GM20431 (cell line): Measurements from ENCODE around the gene NUCB1.
"Not testable (repeated sequence)": the region's sequence is repeated elsewhere in the genome, so short reads cannot be mapped to it uniquely, and the experiment has no call there.

Source experiments
- in situ Hi-C: fragments of 300-500 bp; cut with MseI, MboI; formaldehyde crosslinking; loops from one replicate; pipeline ENCODE4 v1.15.0; 2020; ENCODE audit warnings: low sequenced_read_pairs; ENCODE audit not compliant: unreplicated experiment

Gene NUCB1

DNA sequence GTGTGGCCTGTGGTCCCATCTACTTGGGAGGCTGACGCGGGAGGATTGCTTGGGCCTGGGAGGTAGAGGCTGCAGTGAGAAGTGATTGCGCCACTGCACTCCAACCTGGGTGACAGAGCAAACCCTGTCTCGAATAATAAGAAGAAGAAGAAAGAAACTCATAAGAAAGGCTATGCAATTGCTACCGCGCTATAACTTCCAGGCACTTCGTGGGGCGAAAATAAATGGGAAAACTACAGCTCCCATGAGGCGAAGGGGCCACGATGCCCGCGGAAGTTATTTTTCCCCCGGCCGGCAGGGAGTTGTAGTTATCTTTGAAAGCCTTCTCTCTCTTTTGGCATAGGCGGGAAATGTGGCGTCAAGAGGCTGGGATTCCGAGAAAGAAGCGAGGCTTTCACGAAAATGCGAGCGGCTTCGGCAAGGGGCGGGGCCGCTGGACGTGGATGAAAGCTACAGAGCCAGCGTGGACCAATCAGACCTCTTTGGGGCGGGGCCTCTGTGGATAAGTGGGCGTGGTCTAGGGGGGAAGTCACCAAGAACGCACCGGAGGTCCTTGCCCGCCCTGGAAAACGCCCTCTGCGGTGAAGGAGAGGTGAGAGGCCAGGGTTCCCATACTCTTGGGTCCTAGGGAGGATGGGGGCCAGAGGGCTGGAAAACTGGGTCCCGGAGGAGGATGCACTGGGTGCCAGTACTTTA lies at the start of gene NUCB1:
Gene NUCB1, plus strand, starts transcription at position 532 of the 696 bp plus-strand sequence. CDS start 485 bp downstream, outside the sequence.
- in situ Hi-C loops: no loop called here

DNA sequence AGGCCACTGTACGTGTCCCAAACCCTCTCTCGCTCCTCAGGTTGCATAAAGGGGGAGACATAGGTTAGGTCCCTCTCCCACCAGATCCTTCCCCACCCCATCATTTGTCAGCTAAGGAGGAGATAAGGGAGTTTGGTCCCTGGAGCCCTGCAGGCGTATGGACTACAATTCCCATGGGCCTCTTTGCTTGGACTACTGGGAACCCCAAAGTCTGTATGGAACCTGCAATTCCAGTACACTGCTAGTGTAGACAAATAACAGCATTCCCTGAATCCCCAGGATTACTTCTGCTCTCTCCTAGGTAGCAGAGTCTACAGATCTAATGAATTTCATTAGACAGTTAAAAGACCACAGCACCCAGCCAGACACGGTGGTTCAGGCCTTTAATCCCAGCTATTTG lies 47.8 kb upstream of the NUCB1 start:
- in situ Hi-C loops: no loop called here

- in situ Hi-C loops: no loop called here
These were observed 46.6 kb upstream of the NUCB1 start for GRCh38 chr19:48853483-48853882.

GRCh38 chr19:48854103-48854502 lies 46.0 kb upstream of the NUCB1 start:
- in situ Hi-C loops: no loop called here

DNA sequence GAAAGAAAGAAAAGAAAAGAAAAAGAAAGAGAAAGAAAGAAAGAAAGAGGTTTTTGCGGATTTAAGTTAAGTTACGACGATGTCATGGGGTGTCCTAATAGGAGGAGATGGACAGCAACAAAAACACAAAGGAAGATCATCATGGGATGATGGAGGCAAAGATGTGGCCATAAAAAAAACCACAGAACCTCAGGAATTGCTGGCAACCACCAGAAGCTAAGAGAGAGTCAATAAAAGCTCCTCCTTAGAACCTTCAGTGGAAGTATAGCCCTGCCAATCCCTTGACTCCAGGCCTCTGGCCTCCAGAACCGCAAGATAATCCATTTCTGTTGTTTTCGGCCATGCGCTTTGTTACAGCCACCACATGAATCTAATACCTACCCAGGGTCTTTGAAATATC lies 43.2 kb upstream of the NUCB1 start:
- in situ Hi-C loops: no loop called here

- in situ Hi-C loops: no loop called here
These were observed 41.0 kb upstream of the NUCB1 start for GRCh38 chr19:48858984-48859710.

DNA sequence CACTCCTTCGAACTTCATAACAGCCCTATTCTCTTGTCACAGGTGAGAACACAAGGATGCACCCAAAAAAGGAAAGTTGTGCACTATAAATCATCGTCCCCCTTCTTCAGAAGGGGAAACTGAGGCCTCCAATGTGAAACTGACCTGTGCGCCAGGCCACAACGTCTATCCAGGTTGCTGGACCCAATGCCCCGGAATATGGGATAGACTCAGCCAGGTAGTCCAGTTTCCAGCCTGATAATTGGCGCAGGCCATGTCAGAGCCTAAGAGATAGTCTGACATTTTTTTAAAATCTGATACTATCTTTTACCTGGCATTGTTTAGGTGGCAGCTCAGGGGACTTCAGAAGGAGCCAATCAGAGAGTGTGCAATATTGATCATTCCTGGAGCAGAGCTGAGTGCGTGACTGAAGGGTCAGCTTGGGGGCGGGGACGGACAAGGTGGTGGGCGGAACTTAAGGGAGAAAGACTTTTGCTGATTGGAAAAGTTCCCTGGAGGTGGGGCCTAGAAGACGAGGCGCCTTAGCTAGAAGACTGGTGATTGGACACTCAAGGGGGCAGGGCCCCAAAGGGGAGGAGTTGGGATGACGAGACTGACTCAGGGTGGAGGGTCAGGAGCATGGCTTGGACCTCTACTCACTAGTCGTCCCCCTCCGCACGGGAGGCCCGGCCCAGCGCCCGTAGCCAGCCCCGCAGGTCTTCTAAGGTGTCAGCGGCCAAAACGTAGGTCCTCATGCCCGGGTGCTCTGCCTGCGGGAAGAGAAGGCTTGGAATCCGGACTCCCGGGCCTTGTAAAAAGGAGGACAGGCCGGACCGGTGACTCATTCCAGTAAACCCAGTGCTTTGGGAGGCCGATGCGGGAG lies 40.2 kb upstream of the NUCB1 start:
- in situ Hi-C loops: no loop called here

DNA sequence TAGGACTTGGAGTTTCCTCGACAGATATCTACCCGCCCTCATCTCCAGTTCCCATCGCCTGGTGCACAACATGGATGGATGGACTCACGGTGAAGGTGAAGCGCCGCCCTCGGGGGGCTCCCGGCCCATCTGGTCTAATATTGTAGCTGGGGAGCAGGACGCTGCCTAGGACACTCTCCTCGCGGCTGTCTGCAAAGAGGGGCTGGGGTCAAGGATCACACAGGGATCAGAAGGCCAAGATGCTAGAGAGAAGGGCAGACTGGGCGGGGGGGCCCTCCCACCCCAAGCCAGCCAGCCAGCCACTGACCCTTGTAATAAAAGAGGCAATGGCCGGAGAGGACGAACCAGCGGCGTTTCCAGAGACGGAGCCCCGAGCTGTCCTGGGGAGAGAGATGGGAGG lies 38.8 kb upstream of the NUCB1 start:
- in situ Hi-C loops: no loop called here

DNA sequence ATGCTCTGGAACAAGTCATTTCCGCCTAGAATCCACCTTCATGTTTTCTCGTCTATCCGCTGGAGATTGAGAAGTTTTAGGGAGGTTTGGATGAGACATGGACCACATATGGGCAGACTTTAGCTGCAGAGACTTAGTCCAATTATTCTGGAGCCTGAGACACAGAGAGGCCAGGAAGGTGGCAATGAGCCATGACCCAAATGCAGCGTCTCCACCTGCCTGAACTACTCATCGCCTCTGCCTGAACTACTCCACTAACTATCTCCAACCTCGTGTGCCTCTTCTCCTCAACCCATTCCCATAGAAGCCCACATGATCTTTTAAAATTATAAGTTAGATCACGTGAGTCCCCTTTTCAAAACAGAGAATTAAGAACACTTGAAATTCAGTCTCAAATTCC lies 37.3 kb upstream of the NUCB1 start:
- in situ Hi-C loops: no loop called here

DNA sequence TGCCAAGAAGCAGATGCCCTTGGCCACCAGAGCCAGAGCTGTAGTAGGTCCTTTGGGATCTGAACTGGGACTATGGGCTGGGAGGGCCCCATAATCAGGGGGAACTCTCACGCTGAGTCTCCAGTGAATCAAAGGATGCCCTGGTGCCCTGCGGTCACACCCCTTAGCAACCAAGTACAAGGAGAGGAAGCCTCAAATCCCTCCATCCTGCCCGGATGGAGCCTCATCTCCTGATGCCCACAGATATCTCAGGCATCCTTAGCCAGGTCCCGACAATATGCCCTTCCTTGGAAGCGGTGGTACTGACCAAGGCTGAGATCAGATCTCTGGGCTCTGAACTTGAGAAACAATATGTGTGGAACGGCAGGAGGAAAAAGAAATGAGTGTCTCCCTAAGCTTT lies 33.4 kb upstream of the NUCB1 start:
- in situ Hi-C loops: no loop called here

GRCh38 chr19:48867123-48867745 lies 32.9 kb upstream of the NUCB1 start:
- in situ Hi-C loops: no loop called here

DNA sequence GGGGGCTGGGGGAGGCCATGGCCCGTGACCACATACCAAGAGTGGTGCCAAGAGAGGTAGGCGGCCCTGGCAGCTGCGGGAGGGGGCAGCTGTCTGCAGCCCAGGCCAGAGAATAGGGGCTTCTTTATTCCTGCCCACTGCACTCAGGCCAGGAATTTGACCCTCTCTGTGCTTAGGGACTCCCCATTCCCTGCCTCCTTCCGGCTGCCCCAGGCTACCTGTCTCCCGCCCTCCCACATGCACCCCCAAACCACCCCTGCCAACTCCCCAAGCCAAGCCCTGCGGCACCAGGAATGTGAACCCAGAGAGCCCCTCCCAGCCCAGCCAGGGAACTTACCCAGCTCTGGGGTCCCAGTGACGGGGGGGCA lies 32.4 kb upstream of the NUCB1 start:
- in situ Hi-C loops: no loop called here

DNA sequence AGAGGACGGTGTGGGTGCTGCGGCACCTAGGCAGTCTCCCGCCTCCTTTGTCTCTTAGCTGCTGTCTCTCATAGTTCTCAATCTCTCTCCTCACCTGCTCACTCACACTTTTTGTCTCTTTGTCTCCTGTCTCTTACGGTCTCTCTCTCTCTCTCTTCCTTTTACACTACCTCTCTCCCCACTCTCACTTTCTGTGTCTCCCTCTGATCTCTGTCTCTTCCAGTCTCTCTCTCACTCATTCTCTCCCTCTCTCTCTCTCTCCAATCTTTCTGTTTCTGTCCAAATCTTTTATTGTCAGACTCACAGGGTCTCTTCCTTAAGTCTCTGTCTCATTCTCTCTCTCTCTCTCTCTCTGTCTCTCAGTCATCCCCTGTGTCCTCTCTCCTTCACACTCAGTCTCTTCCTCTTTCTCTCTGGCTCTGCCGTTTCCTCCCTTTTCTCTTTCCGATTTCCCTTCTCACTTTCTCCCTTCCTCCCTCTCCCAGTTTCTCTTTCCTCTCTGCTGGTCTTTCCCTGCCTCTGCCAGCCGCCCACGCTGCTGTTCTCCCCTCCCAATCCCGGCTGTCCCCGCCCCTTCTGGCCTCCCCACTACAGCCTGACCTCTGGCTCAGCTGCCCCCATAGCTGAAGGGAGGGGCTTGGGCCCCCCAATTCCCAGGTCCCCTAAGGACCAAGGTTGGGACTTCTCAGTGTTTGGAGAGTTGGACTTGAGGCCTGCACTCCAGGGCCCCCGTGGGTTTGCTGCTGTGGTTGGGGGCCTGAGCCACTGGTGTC lies 31.8 kb upstream of the NUCB1 start, which contains the start of gene PLEKHA4:
Gene PLEKHA4, minus strand, starts transcription at position 504 of the 773 bp plus-strand sequence. CDS start 997 bp downstream, outside the sequence.
- in situ Hi-C loops: no loop called here

DNA sequence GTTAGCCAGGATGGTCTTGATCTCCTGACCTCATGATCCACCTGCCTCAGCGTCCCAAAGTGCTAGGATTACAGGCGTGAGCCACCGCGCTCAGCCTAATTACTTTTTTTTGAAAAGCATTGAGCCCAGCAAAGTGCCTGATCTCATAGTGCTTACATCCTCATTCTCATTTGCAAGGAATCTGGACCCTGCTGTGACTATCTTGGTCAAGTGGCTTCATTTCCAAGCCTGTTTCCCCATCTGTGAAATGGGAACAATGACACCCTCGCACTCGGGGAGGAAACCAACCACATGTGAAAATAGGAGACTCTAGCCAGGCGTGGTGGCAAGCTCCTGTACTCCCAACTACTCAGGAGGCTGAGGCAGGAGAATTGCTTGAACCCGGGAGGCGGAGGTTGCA lies 30.1 kb upstream of the NUCB1 start:
- in situ Hi-C loops: no loop called here

DNA sequence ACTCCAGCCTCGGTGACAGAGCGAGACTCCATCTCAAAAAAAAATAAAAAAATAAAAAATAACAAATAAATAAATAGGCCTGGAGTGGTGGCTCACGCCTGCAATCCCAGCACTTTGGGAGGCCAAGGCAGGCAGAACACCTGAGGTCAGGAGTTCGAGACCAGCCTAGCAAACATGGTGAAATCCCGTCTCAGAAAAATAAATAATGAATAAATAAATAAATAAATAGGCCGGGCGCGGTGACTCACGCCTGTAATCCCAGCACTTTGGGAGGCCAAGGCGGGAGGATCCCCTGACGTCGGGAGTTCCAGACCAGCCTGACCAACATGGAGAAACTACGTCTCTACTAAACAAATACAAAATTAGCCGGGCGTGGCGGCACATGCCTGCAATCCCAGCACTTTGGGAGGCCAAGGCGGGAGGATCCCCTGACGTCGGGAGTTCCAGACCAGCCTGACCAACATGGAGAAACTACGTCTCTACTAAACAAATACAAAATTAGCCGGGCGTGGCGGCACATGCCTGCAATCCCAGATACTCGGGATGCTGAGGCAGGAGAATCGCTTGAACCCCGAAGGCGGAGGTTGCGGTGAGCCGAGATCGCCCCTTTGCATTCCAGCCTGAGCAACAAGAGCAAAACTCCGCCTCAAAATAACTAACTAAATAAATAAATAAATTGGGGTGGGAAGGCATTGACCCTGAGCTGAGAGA lies 28.5 kb upstream of the NUCB1 start:
- in situ Hi-C loops: not testable (repeated sequence)

GRCh38 chr19:48872182-48872883 lies 27.8 kb upstream of the NUCB1 start, which contains the start of gene PPP1R15A:
TSS of gene PPP1R15A (plus strand) at chr19:48872421. CDS start at chr19:48873234, 813 bp downstream.
- in situ Hi-C loops: no loop called here

- in situ Hi-C loops: no loop called here
These were observed 27.1 kb upstream of the NUCB1 start for GRCh38 chr19:48872884-48873475.
